PFSK-1 (cell line): ENCODE data around the gene SLC2A4RG.

ENCODE experiments used
- POLR2AphosphoS5 ChIP-seq: IDR thresholded peaks from 2 replicates; pipeline ENCODE4 v1.6.1; 2012; ENCODE audit warnings: low read depth, mild to moderate bottlenecking, control low read depth, low read length, moderate library complexity
- SIN3A ChIP-seq: IDR thresholded peaks from 2 replicates; pipeline ENCODE4 v1.6.1; 2012; ENCODE audit warnings: mild to moderate bottlenecking, low read length, moderate library complexity, borderline replicate concordance; ENCODE audit not compliant: insufficient read depth
- TAF1 ChIP-seq: IDR thresholded peaks from 2 replicates; pipeline ENCODE4 v1.6.1; 2012; ENCODE audit warnings: low read length, control low read depth, borderline replicate concordance; ENCODE audit not compliant: insufficient read depth

DNA sequence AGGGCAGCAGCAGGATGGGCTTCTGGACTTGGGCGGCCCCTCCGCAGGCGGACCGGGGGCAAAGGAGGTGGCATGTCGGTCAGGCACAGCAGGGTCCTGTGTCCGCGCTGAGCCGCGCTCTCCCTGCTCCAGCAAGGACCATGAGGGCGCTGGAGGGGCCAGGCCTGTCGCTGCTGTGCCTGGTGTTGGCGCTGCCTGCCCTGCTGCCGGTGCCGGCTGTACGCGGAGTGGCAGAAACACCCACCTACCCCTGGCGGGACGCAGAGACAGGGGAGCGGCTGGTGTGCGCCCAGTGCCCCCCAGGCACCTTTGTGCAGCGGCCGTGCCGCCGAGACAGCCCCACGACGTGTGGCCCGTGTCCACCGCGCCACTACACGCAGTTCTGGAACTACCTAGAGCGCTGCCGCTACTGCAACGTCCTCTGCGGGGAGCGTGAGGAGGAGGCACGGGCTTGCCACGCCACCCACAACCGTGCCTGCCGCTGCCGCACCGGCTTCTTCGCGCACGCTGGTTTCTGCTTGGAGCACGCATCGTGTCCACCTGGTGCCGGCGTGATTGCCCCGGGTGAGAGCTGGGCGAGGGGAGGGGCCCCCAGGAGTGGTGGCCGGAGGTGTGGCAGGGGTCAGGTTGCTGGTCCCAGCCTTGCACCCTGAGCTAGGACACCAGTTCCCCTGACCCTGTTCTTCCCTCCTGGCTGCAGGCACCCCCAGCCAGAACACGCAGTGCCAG, 42.8 kb upstream of the SLC2A4RG start, which contains the start of gene TNFRSF6B:
- no peak for TF ChIP-seq SIN3A
- no peak; the same call in 1 of the 2 replicates for TF ChIP-seq POLR2AphosphoS5
- no peak for TF ChIP-seq TAF1
